Aorta (tissue), 5 donors: Measurements from ENCODE around the gene INTS1. TPM values are rescaled to one million over a fixed set of nuclear protein-coding genes. Genes with fewer than 3 reads are reported as not detected.
"Not testable (repeated sequence)": the region's sequence is repeated elsewhere in the genome, so short reads cannot be mapped to it uniquely, and the experiment has no call there.

Experiments
- ATAC-seq: fragments of 200-7000 bp; cut with Tn5 transposase; one replicate; pipeline ENCODE4 v1.9.1; 2022; ENCODE audit warnings: moderate library complexity; ENCODE audit not compliant: low FRiP score
- DNase-seq, 2 donors: peaks; one replicate each; pipeline ENCODE4 v3.0.0-alpha.2; 2020
- H3K27ac ChIP-seq, 2 donors: one replicate each; pipeline ENCODE4 v1.5.1; 2013; ENCODE audit warnings: low read length in 2 of 2, mild to moderate bottlenecking in 2 of 2, moderate library complexity in 2 of 2, control low read depth in 1 of 2, inconsistent platforms in 1 of 2, low read depth in 1 of 2
- H3K27me3 ChIP-seq, 2 donors: one replicate each; pipeline ENCODE4 v1.6.1; 2013; ENCODE audit warnings: control low read depth in 1 of 2, low read length in 1 of 2, mild to moderate bottlenecking in 1 of 2, moderate library complexity in 1 of 2; ENCODE audit not compliant: insufficient read depth in 2 of 2, control insufficient read depth in 1 of 2
- H3K36me3 ChIP-seq, 2 donors: one replicate each; pipeline ENCODE4 v1.6.1; 2013; ENCODE audit warnings: control low read depth in 1 of 2, low read length in 1 of 2, mild to moderate bottlenecking in 1 of 2; ENCODE audit not compliant: insufficient read depth in 2 of 2, control insufficient read depth in 1 of 2
- H3K4me1 ChIP-seq, 2 donors: one replicate each; pipeline ENCODE4 v1.6.1; 2013; ENCODE audit warnings: low read length in 2 of 2, control low read depth in 1 of 2, mild to moderate bottlenecking in 1 of 2, moderate library complexity in 1 of 2; ENCODE audit not compliant: insufficient read depth in 2 of 2, control insufficient read depth in 1 of 2
- H3K4me3 ChIP-seq, 2 donors: one replicate each; pipeline ENCODE4 v1.5.1; 2013; ENCODE audit warnings: low read length in 2 of 2, control low read depth in 1 of 2, mild to moderate bottlenecking in 1 of 2
- H3K9me3 ChIP-seq: one replicate; pipeline ENCODE4 v1.6.1; 2013; ENCODE audit warnings: mild to moderate bottlenecking, low read length; ENCODE audit not compliant: control insufficient read depth
- WGBS, 2 donors: extraction: QIAGEN DNeasy Blood & Tissue Kit; methylation state at CpG; one replicate each; pipeline ENCODE4 v1.1.7; 2013; 5-methylcytosine and 5-hydroxymethylcytosine counted together
- intact Hi-C, 2 donors: fragments of 100-400 bp; cut with DNase I; formaldehyde crosslinking; loops; one replicate each; pipeline versions ENCODE4 v1.14.2 to v1.15.0; 2022
- polyA plus RNA-seq, 2 donors: library from polyadenylated mRNA; stranded (reverse); fragments of 200-250 nt; gene quantifications; one replicate each; pipeline ENCODE4 v1.2.3, GENCODE V29; 2013
- total RNA-seq, 2 donors: library from RNA; stranded (reverse); fragmentation: NEBNext Ultra II Directional; extraction: Animal tissue kit (Norgen Biotek cat#: 25700); gene quantifications; one replicate each; pipeline ENCODE4 v1.2.1, GENCODE V29; 2021
- donor health status: healthy with polysubstance abuse.
- donor health status: Bipolar disorder and iron deficiency.
- donor health status: DM: no; HTN: no; CAD: no.
- donor health status: DM: no; HTN: no; CAD: no.
- donor health status: DM: yes; HTN: yes; CAD: no.

Gene INTS1
- total and polyA plus RNA-seq, 4 donors: 17.2 to 109 (median 67.2) TPM

DNA sequence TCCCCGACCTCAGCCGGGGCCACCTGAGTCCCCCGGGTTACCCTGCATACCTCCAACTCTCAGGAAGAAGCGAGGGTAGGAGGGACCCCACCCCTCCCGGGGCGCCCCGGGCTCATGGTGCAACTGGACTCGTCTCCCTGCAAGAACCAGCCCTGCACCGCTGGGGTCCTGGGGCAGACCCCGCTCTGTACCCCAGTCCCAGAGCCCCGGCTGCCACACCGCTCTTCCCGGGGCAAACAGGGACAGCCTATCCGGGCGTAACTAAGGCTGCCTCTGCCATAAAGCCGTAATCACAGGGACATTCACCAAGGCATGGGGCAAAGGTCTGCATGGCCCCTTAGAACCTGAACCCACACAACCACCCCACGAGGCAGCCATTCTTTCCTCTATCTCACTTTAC, 19.7 kb upstream of the INTS1 start:
- 79 to 81% methylated on average over 17 of the region's 17 CpGs for WGBS, 2 donors
- Histone ChIP-seq H3K36me3 (no peaks in the 10 kb centered on the region), H3K4me1 (no peaks in the 10 kb centered on the region), H3K9me3 (no peaks in the 10 kb centered on the region), H3K27ac (no peak overlapping the region), H3K4me3 (no peak overlapping the region), H3K27me3 (no peaks in the 10 kb centered on the region)
- intact Hi-C loops: no loop called here
- no peak for ATAC-seq
- DNase-seq: no peak

DNA sequence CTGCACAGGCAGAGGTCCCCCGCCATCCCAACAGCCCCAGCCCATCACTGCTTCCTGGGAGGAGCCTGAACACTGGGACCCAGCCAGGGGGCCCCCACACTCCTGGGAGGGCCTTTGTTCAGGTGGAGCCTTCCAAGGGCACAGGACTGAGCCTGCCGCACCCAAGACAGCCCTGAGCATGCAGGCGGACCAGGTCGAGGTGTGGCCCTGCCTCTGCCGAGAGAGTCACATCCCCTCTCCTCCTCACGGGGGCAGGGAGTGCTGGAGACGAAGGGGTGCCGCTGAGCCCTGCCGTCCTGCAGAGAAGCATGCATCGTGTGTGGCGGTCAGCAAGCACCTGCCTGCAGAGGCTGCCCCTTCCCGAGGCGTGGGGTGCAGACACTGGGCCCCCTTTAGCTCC, 19.0 kb upstream of the INTS1 start:
- H3K36me3 ChIP-seq: no peaks in the 10 kb centered on the region
- H3K4me3 ChIP-seq: no peak overlapping the region
- no peak for ATAC-seq
- H3K27ac ChIP-seq: no peak overlapping the region
- intact Hi-C loops: no loop called here
- WGBS, 2 donors: 47 to 55% methylated on average over 13 of the region's 13 CpGs
- H3K9me3 ChIP-seq: no peaks in the 10 kb centered on the region
- DNase-seq: peak in 1 of 2 donors; percentile 46
- no peaks in the 10 kb centered on the region for H3K27me3 ChIP-seq
- no peaks in the 10 kb centered on the region for H3K4me1 ChIP-seq

DNA sequence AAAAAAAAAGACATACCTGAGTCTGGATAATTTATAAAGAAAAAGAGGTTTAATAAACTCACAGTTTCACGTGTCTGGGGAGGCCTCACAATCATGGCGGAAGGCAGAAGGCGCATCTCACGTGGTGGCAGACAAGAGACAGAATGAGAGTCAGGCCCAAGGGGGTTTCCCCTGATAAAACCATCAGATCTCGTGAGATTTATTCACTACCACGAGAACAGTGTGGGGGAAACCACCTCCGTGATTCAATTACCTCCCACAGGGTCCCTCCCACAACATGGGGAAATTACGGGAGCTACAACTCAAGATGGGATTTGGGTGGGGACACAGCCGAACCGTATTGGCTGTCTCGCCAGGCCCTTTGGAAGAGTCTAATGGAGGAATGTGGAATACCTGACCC, 17.3 kb upstream of the INTS1 start:
- Histone ChIP-seq H3K9me3 (no peaks in the 10 kb centered on the region), H3K36me3 (no peaks in the 10 kb centered on the region), H3K27ac (no peak overlapping the region), H3K4me3 (no peak overlapping the region), H3K27me3 (no peaks in the 10 kb centered on the region), H3K4me1 (no peaks in the 10 kb centered on the region)
- 88 to 91% methylated on average over 11 of the region's 11 CpGs for WGBS, 2 donors
- ATAC-seq (no peak), DNase-seq (no peak)
- intact Hi-C loops: no loop called here

DNA sequence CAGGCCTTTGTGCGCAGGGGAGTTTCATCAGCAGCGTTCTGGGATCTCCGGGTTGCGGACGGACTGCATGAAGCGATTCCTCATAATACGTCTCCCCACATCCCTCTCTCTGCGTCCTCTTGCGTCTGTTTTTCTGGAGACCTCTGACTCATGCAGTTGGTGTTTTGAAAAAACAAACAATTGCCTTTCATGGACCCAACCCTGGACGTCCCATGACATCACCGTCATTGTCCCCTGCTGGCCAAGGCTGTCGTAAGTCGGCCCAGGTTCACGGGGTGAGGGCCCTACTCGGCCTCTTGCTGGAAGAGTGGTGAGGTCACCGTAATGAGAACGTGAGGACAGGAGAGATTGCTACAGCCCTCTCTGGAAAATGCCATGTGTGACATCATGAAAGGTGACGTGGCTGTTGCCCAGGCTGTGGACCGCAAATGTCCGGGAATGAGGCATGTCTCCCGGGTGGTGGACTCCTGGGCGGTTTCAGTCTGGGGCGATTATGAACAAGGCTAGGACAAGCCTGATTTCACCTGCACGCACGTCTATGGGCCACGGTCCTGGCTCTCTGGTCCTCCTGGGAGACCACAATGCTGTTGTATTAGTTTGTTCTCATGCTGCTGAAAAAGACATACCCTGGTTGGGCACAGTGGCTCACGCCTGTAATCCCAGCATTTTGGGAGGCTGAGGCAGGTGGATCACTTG, 16.5 kb upstream of the INTS1 start:
- Histone ChIP-seq H3K27ac (no peak overlapping the region), H3K9me3 (no peaks in the 10 kb centered on the region), H3K4me1 (no peaks in the 10 kb centered on the region), H3K36me3 (no peaks in the 10 kb centered on the region), H3K27me3 (no peaks in the 10 kb centered on the region), H3K4me3 (no peak overlapping the region)
- WGBS, 2 donors: 51 to 62% methylated on average over 27 of the region's 27 CpGs
- intact Hi-C loops: no loop called here
- peak; percentile 24 for ATAC-seq
- peak in 1 of 2 donors; percentile 48 for DNase-seq

DNA sequence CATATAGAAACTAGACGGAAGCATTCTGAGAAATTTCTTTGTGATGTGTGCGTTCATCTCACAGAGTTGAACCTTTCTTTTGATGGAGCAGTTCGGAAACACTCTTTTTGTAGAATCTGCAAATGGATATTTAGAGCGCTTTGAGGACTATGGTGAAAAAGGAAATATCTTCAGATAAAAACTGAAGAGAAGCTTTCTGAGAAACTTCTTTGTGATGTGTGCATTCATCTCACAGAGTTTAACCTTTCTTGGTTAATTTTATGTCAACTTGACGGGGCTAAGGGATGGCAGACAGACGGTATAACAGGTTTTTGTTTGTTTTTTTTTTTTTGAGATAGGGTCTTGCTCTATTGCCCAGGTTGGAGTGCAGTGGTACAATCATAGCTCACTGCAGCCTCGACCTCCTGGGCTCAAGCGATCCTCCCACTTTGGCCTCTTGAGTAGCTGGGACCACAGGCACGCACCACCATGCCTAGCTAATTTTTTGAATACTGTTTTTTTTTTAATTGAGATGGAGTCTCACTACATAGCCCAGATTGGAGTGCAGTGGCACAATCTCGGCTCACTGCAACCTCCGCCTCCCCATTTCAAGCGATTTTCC, 15.2 kb upstream of the INTS1 start:
- H3K36me3 ChIP-seq, intact Hi-C loops, H3K9me3 ChIP-seq, H3K27ac ChIP-seq, DNase-seq, H3K4me3 ChIP-seq, ATAC-seq, H3K4me1 ChIP-seq, H3K27me3 ChIP-seq: not testable (repeated sequence)
- WGBS, 2 donors: 92 to 96% methylated on average over 12 of the region's 12 CpGs

DNA sequence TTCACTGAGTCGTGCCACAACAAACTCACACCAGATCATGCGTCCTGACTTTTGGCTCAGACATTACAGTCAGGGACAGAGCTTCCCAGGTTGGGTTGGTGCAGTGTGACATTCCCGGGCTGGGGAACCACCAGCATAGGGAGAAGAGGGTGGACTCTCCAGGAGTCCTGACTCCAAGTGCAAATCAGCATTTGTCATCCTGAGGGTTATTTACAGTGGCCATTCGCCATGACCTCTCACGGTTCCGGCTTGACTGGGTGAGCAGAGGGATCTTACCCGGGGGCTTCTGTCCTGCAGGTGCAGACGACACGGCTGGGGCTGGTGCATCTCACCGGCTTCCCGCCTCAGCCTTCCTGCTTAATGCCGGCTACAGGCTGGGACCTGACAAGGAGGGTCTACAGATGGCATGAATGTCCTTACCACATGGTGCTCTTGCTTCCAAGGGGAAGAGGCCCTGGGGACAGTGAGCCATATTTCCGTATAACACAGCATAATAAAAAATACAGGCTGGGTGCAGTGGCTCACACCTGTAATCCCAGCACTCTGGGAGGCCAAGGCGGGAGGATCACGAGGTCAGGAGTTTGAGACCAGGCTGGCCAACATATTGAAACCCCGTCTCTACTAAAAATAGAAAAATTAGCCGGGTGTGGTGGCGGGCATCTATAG, 12.5 kb upstream of the INTS1 start:
- Histone ChIP-seq H3K4me3 (no peak overlapping the region), H3K36me3 (no peaks in the 10 kb centered on the region), H3K4me1 (no peaks in the 10 kb centered on the region), H3K27ac (no peak overlapping the region), H3K9me3 (no peaks in the 10 kb centered on the region), H3K27me3 (no peaks in the 10 kb centered on the region)
- intact Hi-C loops: no loop called here
- DNase-seq (peak in 1 of 2 donors; percentile 49), ATAC-seq (no peak)
- WGBS, 2 donors: 76 to 79% methylated on average over 18 of the region's 18 CpGs

DNA sequence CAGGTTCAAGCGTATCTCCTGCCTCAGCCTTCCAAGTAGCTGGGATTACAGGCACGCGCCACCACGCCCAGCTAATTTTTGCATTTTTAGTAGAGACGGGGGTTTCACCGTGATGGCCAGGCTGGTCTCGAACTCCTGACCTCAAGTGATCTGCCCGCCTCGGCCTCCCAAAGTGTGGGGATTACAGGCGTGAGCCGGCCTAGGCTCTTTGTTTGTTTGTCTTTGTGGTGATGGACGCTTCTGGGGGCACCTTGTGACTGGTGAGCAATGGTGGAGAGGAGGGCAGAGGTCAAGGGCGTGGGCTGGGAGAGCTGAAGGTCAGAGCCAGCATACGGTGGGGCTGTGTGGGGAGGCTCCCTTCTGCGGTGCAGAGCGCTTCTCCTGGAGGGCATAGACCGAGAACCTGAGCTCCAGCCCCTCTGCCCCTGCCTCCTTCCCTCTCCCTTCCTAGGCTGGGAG, 11.3 kb upstream of the INTS1 start:
- 90 to 94% methylated on average over 15 to 17 of the region's 17 CpGs for WGBS, 2 donors
- H3K9me3 ChIP-seq, H3K4me3 ChIP-seq, H3K27me3 ChIP-seq, intact Hi-C loops, H3K27ac ChIP-seq, H3K36me3 ChIP-seq, ATAC-seq, DNase-seq, H3K4me1 ChIP-seq: not testable (repeated sequence)

DNA sequence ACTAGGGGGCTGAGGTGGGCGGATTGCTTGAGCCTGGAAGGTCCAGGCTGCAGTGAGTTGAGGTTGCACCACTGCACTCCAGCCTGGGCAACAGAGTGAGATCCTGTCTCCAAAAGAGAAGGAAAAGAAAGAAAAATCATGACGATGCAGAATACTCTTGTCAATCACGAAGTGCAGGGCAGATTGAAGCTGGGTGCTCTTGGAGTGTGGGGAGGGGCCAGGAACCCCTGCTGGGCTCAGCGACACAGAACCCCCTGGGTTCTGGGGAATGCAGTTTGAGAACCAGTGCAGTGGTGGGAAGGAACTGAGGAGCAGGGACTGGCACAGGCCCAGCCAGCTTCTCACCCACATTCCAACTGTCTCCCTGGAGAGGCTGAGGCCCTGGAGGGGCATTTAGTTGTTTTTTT, 10.8 kb upstream of the INTS1 start:
- Histone ChIP-seq H3K4me3 (no peak overlapping the region), H3K4me1 (no peaks in the 10 kb centered on the region), H3K9me3 (no peaks in the 10 kb centered on the region), H3K36me3 (no peaks in the 10 kb centered on the region), H3K27me3 (no peaks in the 10 kb centered on the region), H3K27ac (no peak overlapping the region)
- peak in 1 of 2 donors; percentile 44 for DNase-seq
- intact Hi-C loops: loop anchor here in 1 of 2 donors (5.0 kb wide), 1 partner anchor 57 kb away; the partner anchor contains the start of gene PSMG3
- WGBS, 2 donors: 76% methylated on average over 4 of the region's 4 CpGs
- ATAC-seq: no peak
